Measurements from ENCODE around the gene PCDH9. TPM values are rescaled to one million over a fixed set of nuclear protein-coding genes. Genes with fewer than 3 reads are reported as not detected.
A peak's percentile ranks its signal among the peaks of the same experiment; 100 is the strongest.
"Not testable (repeated sequence)": the region's sequence is repeated elsewhere in the genome, so short reads cannot be mapped to it uniquely, and the experiment has no call there.

Gene PCDH9
- polyA plus RNA-seq, 5 donors = 1.7 to 3.8 (median 2.4) TPM

DNA sequence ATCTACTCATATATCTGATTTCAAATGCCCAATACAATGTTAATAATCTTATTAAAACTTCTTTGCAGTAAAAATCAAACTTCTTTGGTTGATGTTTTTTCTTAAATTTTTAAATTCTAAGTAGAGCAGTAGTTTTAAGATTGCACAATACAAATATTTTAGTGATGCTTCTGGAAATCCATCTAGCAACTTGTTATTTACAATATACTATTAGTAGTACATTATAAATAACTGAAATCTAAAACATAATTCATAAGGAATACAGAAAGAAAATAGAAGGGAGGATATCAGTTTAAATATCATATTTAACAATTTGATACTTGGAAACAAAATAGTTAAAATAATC is 569.7 kb downstream of the PCDH9 start:
- DNase-seq = no peak

DNA sequence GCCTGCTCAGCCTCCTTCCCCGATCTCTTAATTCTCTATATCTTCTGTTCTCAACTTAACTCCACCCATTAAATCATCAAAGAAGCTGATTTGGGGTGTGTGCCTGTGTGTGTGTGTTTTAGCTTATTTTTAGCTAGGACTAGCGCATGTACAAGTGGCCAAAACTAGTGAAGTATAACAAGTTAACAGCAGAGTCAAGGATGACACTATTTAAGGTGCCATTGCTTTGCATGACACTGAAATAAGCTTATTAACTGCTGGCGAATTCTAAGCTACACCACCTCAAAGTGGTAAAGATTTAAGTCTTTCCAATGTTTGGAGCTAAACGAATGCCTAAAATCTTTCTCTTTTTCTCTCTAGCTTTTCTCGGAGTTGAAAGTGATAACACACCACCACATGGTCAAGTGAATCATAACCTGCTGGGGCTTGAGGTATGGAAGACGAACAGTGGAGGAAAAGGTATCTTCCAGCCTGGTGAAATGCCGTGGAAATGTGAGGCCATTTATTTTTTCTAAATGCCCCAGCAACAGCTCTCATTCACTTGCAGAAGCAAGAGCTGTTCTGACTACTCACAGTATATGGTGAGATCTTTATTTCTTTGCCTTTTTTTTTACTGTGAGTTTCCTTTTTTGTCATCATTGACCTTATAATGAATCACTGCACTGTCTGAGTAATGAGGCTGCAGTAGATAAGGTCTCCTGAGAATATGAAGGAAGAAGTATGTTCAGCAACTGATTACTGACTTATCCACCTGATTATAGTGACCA is 570.3 kb downstream of the PCDH9 start:
- no peak for DNase-seq

DNA sequence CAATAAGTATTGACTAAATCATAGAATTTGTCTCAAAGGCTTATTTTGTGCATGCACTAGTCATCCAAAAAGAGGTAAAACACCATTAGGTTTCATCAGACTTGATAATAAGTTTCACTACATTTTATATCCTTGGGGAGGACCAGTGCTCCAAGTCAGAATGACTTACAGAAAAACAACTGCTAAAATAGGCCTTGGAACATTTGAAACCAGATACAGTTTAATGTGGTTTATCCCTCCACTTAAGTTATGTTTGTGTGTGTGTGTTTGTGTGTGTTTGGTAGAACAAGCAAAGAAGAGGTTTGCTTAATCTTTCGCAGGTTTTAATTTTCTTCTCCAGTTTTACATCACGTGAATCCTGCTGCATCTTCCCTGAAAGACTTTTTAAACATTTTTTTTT is 570.9 kb downstream of the PCDH9 start:
- DNase-seq = no peak

DNA sequence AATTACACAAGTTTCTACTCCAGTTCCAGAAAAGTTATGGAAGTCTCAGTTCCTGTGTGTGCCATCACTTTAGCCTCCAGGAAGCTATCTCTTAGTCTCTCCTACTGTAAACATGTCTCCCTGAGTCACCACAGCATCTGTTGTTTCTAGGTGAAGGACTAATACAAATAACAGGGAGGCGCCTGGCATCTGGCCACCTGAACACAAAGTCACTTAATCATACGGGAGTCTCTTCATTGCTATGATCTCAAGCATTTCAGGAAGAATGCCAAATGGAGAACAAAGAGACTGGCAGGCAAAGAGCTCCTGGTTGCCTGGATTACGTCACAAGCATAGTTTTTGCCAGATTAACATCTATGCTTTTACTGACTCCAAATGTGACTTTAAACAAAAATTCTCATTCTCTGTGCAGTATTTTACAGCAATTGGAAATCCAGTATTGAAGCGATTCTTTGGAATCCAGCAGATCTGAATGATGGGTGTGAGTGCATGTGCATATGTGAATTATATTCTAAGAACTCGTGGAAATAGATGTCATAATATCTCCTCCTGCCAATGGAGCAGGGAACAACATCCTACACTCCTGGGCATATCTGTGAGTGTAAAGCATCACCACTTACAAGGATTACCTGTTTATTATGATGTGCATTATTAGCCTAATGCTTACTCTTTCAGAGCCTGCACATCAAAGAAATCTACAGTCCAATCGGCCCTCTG is 572.8 kb downstream of the PCDH9 start:
- peak in 1 of 2 donors; percentile 15 for DNase-seq

DNA sequence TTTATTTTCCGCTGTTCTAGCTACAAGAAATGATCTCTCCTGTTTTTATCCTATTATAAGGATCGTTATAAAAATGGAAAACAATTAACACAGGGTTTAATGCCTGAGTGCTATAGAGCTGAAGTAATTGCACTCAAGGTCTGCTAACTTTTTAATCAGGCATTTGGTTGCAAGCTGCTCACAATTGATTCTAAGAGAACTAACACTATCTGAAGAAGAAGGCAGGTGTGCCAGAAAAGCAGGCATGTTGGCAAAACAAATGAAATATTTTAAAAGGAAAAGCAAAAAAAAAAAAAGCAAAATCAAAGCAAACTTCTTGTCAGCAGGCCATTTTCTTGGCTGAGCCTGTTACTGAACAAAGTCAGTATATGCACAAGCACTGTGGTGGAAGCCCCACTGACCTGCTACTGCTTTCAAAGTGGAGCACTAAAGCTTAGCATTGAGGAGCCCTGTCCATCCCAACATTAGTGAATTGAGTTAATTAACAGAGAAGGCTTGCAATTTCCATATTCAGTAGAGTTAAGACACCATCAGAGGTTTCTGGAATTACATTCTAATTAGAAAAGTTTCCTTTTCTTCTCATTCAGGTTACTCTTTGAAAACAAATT is 574.2 kb downstream of the PCDH9 start:
- DNase-seq = no peak

DNA sequence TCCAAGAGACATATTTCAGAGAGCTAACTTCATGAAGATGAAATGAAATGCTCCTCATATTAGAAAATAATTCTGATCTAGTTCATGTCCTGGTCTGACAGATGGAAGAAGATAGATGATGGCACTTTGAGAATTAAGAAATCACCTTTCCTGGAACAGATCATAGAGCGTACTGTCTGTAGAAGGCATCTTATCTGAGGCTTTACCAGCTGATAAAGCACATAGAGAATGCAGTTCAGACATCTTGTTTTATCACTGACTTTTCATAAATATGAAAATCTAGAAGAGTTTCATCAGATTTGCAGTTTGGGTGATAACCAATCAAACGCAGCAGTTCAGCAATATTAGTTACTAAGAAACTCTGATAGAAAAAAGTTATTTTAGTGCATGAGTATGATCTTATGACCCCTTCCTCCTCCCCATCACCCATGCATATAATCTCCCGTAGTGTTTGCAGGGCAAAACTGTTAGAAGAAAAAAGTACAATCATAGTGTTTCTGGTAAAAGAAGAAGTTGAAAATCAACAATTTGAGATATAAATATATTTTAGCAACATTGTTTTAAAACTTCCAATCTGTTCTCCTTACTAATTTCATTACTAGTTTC is 585.2 kb downstream of the PCDH9 start:
- DNase-seq = no peak

DNA sequence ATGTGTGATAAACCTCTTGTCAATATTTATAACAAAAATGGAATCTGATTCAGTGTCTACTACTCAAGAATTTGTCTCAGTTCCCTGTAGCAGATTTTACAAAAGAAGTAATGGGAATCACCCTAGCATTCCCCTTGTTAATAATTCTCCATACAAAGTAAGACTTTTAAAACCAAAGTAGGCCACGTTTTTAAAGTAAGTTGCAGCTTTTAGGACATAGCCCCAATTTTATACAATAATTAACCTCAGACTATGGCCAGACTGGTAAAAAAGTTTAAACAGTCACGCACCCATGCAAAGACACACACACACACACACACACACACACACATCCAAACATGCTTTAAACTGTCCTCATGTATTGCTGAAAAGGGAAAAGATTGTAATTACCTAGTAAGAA is 589.9 kb downstream of the PCDH9 start:
- no peak for DNase-seq

DNA sequence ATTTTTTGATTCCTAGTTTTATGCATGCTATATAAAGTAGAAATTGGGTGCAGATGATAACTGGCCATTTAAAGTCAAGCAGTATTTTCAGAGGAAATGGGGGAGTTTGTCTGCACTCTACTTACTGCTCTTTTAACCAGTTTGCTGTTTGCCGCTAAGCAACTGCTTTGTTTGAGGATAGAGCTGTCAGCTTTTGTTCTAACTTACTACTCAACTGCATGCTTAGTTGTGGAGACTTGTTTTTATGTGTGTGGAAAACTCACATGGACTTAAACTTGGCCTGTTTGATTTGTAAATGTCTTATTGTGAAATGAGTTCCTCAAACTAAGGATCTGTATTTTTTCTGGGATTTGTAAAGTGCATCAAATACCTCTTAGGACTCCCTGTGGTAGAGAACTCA is 591.1 kb downstream of the PCDH9 start:
- DNase-seq = no peak

DNA sequence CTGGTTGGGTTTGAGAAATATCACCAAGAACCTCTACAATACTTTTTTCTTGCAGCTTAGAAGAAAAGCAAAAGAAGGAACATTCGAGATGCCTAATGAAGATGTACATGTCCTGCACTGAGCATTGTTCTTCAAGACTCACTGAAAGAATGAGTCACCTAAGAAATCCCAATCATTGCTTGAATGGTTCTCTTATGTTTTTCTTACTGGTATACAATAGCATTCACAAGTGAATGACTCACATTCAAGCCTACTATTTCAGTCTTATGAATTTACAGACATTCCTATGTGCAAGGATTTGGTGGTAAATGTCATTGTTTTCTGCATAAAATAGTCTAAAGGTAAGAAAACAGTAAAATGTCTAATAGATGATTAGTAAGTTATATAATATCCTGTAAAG is 594.6 kb downstream of the PCDH9 start:
- no peak for DNase-seq

DNA sequence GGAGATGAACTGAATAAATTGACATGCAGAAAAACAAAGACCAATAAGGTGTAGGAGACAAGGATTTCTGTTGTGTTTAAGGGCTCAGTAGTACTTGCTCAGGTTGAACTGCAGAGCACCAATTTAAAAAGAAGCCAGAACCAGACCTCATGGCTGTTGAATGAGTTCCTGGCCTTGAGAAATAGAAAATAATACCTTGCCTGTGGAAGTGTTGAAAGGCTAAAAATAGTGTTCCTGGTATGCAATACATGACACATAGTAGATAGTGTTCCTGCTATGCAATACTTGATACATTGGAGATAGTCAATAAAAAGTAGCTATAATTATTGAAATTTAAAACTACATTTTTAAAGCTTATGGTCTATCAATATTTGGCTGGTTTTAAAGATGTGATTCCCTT is 595.8 kb downstream of the PCDH9 start:
- DNase-seq = no peak

DNA sequence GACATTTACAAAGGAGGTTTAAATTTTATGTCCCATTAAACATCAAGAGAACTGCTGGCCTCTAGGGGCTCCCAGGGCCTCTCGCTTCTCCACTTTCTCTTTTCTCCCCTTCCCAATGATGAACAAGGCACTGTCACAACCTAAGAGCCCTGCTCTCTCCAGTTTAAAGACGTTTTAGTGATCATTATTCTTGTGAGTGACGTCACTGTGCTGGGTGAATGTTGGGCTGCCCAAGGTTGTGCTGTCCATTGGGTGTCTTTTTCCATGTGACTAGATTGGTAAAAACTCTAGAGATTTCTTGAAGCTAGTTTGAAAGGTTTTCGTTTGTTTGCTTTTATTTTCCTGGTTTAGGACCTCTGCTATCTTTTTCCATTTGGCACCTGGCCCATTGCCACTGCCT is 602.6 kb downstream of the PCDH9 start:
- no peak for DNase-seq

DNA sequence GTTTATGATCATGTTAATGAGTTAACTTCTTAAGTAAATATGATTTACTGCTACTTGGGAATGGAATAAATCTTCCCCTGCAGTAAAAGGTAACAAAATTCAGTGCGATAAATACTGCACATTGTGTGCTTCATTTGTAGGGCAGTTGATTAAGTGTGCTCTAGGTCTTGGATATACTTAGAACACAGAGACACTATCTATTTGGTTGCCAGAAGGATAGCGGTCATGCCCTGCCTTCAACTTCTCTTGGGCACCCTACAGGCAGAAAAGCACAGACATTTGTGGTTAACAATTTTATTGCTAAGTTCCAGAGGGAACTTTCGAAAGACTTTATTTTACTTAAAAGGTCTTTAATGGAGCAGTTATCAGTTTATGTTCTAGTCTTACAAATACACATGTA is 605.8 kb downstream of the PCDH9 start:
- no peak for DNase-seq

DNA sequence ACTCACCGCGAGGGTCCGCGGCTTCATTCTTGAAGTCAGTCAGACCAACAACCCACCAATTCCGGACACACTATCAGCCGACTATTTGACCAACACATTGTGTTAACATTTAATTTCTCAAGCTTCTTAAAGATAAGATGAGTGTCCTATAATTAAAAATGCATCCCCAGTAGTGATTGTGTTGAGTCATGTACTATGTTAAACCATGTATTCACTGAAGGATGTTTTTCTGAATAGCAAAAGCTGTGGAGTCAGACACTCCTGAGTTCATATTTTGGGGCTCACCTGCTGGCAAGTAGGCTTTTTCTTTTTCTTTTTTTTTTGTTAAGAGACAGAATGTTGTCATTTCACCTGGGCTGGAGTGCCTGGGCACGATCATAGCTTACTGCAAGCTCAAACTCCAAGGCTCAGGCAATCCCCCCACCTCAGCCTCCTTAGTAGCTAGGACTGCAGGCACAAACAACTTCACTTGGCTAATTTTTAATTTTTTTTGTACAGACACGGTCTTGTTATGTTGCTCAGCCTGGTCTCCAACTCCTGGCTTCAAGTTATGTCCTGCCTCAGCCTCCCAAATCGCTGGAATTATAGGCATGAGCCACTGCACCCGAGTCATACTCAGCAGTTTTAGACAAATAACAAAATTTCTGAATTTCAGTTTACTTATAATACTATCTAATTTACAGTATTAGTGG is 606.9 kb downstream of the PCDH9 start:
- DNase-seq = no peak

DNA sequence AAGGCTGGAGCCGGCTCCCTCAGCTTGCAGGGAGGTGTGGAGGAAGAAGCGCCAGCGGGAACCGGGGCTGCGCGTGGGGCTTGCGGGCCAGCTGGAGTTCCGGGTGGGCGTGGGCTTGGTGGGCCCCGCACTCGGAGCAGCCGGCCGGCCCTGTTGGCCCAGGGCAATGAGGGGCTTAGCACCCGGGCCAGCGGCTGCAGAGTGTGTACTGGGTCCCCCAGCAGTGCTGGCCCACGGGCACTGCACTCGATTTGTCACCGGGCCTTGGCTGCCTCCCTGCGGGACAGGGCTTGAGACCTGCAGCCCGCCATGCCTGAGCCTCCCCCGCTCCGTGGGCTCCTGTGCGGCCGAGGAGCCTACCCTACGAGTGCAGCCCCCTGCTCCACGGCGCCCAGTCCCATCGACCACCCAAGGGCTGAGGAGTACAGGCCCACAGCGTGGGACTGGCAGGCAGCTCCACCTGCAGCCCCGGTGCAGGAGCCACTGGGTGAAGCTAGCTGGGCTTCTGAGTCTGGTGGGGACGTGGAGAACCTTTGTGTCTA is 608.2 kb downstream of the PCDH9 start:
- DNase-seq = not testable (repeated sequence)

DNA sequence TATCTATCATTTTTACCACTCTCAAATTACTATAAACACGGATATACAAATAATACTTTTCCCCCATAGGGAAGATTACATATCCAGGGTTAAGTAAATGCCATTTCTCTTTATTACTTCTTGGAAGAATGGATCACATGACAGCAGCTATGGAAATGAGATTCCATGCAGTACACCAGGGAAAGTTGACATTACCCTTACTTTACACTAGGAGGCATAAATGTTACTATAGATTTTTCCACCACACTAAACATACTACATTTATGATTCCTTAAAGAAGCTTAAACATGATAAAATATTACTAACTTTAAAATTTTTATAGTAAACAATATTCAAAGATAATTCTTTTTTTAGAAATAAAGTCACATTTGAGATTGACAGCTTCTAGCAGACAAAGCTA is 611.4 kb downstream of the PCDH9 start:
- DNase-seq = no peak

DNA sequence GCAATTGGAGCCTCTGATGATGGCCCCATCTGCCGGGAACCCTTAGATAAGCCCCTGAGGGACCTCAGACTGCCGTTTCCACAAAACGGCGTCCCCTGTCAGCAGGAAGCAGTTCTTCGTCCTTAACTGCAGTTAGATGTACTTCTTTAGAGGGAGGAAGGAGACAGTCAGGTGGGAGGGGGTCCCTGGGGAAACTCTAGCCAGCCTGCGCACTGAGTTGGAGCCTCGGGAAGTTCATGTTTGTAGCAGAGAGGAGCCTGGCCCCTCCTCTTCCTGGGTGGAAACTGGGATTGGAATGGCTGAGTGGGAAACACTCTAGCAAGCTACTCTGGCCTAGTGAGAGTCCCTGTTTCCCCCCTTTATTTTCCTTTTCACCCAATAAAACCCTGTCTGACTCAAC is 612.4 kb downstream of the PCDH9 start:
- DNase-seq = no peak

DNA sequence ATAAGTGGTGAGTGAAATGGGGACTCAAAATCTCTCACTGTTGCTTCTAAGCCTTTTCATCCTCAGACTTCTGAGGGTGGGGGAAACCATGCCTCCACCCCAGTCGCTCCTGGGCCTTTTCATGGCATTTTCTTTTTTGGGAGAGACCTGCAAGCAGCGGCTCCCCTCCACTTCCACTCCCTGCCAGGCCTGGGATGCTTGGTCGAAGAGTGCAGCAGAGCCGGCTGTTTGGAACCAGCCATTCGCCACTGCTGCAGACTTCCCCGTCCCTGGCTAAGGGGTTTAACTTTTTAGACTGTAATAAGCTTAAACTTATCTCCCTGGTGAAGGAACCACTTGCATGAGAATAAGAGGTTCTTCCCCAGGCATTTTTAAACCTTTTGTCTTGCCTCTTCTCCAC is 617.2 kb downstream of the PCDH9 start:
- no peak for DNase-seq

DNA sequence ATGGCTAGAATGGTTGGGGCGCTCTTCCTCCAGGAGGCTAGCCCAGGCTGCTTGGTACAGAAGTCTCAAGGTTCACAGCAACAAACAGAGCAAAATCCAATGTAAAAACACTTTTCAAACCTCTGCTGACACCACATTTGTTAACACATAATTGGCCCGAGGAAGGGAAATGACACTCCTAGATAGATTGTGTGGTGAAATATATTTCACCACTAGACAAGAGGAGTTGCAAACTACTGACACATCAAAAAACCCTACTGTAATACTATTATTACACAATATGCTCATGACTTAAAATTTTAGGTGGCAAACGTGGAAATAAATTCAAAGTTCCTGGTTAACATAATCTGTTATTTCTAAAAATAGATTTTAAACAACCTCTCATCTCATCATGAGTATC is 643.6 kb downstream of the PCDH9 start:
- no peak for DNase-seq

DNA sequence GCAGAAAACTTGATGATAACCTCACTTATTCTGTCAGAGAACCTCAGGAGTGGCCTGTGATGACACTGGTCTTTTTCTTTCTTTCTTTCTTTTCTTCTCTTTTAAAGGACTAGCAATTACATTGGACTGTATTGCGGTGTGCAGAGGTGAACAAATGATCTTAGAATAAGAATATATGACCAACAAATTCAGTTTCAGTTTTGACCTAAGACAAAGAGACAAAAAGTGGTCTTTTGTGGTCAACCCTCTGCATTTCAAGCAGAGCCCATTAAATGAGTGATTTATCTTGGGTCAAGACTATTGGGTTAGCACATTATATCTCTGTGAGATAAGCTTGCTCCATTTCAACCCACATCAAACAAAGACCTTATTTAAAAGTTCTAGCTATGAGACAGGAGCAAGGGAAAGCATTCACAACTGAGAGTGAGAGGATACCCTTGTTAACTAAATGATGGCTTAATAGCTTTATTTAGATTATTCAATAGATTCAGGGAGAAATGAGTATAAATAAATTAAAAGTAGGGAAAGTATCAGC is 644.4 kb downstream of the PCDH9 start:
- no peak for DNase-seq

DNA sequence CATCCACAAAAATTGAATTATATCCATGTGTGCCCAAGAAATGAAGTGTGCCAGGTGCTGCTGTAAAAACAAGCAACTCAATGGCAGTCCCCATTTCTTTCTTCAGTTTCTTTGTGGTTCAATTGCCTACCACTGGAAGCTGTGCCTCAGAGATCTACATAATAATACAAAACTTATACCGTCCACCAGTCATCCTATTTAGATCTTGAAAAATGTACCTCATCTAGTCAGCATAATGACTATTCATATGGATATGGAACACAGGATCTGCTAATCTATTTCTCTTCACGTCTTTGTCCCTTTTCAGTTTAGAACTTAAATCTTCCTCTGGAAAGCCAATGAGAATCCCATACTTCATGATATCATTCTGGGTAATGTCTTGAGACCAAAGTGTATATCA is 648.5 kb downstream of the PCDH9 start:
- no peak for DNase-seq

DNA sequence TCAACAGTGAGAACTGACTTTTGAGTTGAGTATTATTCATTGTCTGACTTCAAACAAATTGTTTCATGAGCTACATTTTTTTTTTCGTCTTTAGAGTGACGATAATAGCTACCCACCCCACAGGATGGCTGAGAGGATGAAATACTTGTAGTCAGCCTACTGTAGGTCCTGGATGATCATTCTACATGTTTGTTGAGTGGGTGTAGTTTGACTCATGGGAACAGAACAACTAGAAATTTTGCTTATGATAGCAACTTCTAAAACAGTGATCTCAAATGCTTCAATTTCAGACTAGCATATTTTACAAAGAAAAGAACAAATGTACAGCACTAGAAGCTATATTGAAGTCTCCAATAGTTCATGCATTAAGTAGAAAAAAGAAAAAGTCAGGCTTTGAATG is 651.8 kb downstream of the PCDH9 start:
- DNase-seq = no peak

DNA sequence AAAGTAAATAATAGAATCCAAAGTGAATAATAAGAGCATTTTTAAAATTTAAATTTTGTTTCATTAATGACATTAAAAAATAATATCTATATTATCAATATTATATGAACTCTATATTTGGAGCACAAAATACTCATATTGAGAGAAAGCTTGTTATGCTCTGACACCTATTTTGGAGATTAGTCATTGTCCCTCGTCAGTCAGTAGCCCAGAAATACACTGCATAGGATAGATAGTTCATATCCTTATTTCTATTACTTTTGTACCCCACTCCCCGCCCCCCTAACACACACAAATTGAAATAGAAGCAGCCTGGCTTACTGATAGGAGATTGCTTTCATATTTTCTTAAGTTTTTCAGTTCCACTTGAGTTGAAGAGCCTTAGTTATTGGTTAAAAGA is 652.8 kb downstream of the PCDH9 start:
- DNase-seq = no peak
